ENCODE measurements around the gene TFB1M.

The TFB1M gene

DNA sequence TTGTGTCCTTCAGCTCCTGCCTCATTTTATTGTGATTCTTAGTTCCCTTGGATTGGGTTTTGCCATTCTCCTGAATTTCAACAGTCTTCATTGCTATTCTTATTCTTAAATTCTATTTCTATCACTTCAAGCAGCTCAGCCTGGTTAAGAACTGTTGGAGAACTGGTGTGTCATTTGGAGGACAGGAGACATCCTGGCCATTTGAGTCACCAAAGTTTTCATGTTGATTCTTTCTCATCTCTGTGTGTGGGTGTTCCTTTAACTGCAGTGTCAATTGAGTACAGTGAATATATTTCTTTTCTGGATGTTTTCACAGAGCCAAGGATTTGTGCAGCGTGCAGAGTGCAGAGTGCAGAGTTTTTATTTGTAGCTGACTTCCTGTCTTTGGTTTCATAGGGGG lies 33.5 kb upstream of the TFB1M start:
- Histone ChIP-seq H3K27me3 (ENCODE audit: insufficient read depth, low read depth) (no peaks in the 10 kb centered on the region), H3K4me3 (IDR thresholded peaks at IDR 0.05; ENCODE audit: insufficient read depth, low read depth, low read length) (no peak overlapping the region), H3K36me3 (ENCODE audit: insufficient read depth) (no peaks in the 10 kb centered on the region), H3K27ac (no peak overlapping the region), H3K4me1 (ENCODE audit: low read depth, poor library complexity, severe bottlenecking) (peaks cover 6% of the 10 kb centered on the region), H4K20me1 (ENCODE audit: insufficient read depth) (no peaks in the 10 kb centered on the region), H3K79me2 (ENCODE audit: insufficient read depth, low read depth) (no peaks in the 10 kb centered on the region), H2AFZ (ENCODE audit: low read depth) (no peak overlapping the region), H3K9ac (no peak overlapping the region), H3K4me2 (no peak overlapping the region)
- no peak for TF ChIP-seq CTCF (conservative IDR thresholded peaks at IDR 0.05; ENCODE audit: low read depth, low read length)

DNA sequence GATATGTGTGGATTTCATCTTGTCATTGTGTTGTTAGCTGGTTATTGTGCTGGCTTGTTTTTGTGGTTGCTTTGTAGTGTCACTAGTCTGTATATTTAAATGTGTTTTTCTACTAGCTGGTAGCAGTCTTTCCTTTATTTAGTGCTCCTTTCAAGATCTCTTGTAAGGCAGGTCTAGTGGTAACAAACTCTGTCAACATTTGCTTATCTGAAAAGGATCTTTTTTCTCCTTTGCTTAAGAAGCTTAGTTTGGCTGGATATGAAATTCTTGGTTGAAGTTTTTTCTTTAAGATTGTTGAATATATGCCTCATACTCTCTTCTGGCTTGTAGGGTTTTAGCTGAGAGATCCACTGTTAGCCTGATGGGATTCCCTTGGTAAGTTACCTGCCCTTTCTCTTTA lies 32.7 kb upstream of the TFB1M start:
- Histone ChIP-seq H3K27me3 (ENCODE audit: insufficient read depth, low read depth) (no peaks in the 10 kb centered on the region), H3K9ac (no peak overlapping the region), H3K79me2 (ENCODE audit: insufficient read depth, low read depth) (no peaks in the 10 kb centered on the region), H2AFZ (ENCODE audit: low read depth) (no peak overlapping the region), H3K27ac (no peak overlapping the region), H3K4me3 (IDR thresholded peaks at IDR 0.05; ENCODE audit: insufficient read depth, low read depth, low read length) (no peak overlapping the region), H4K20me1 (ENCODE audit: insufficient read depth) (no peaks in the 10 kb centered on the region), H3K36me3 (ENCODE audit: insufficient read depth) (no peaks in the 10 kb centered on the region), H3K4me1 (ENCODE audit: low read depth, poor library complexity, severe bottlenecking) (peaks cover 5% of the 10 kb centered on the region), H3K4me2 (no peak overlapping the region)
- no peak for TF ChIP-seq CTCF (conservative IDR thresholded peaks at IDR 0.05; ENCODE audit: low read depth, low read length)

- Histone ChIP-seq H3K79me2 (ENCODE audit: insufficient read depth, low read depth) (no peaks in the 10 kb centered on the region), H3K4me2 (no peak overlapping the region), H3K27me3 (ENCODE audit: insufficient read depth, low read depth) (no peaks in the 10 kb centered on the region), H3K27ac (no peak overlapping the region), H4K20me1 (ENCODE audit: insufficient read depth) (no peaks in the 10 kb centered on the region), H3K4me3 (IDR thresholded peaks at IDR 0.05; ENCODE audit: insufficient read depth, low read depth, low read length) (no peak overlapping the region), H3K9ac (no peak overlapping the region), H3K4me1 (ENCODE audit: low read depth, poor library complexity, severe bottlenecking) (peaks cover 9% of the 10 kb centered on the region), H3K36me3 (ENCODE audit: insufficient read depth) (no peaks in the 10 kb centered on the region), H2AFZ (ENCODE audit: low read depth) (no peak overlapping the region)
- TF ChIP-seq CTCF (conservative IDR thresholded peaks at IDR 0.05; ENCODE audit: low read depth, low read length): no peak
Measured at GRCh38 chr6:155344341-155345006, 30.2 kb upstream of the TFB1M start.

DNA sequence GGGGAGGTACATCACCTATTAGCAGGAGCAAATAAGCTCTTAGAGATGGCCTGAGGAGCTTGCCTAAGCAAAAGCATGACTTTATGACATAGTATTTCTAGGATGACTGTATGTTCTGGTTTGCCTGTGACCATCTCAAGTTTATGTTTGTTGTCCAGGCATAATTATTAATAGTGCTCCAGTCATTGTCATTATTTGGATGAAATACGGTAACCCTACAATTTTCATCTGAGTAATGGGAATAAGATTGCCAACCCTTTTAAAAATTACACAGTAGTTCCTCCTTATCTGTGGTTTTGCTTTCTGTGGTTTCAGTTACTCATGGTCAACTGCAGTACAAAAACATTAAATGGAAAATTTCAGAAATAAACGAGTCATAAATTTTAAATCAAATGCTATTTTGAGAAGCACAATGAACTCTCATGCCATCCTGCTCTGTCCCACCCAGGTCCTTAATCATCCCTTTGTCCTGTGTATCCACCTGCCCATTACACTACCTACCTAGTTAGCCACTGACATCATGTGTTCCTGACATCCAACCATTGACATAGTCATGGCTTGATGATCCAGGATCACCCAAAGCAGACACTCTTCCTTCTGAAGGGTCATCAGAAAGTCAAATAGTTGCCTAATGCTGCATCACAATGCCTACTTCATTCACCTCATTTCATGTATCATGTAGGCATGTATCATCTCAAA lies 27.0 kb upstream of the TFB1M start:
- Histone ChIP-seq H3K4me2 (no peak overlapping the region), H3K4me3 (IDR thresholded peaks at IDR 0.05; ENCODE audit: insufficient read depth, low read depth, low read length) (no peak overlapping the region), H3K36me3 (ENCODE audit: insufficient read depth) (no peaks in the 10 kb centered on the region), H3K4me1 (ENCODE audit: low read depth, poor library complexity, severe bottlenecking) (peaks cover 9% of the 10 kb centered on the region), H4K20me1 (ENCODE audit: insufficient read depth) (no peaks in the 10 kb centered on the region), H3K27me3 (ENCODE audit: insufficient read depth, low read depth) (no peaks in the 10 kb centered on the region), H3K79me2 (ENCODE audit: insufficient read depth, low read depth) (no peaks in the 10 kb centered on the region), H2AFZ (ENCODE audit: low read depth) (no peak overlapping the region), H3K9ac (no peak overlapping the region), H3K27ac (no peak overlapping the region)
- TF ChIP-seq CTCF (conservative IDR thresholded peaks at IDR 0.05; ENCODE audit: low read depth, low read length): no peak
